T-cell (primary cell): Measurements from ENCODE around the gene TRIM14. TPM values are rescaled to one million over a fixed set of nuclear protein-coding genes. Genes with fewer than 3 reads are reported as not detected.
A peak's percentile ranks its signal among the peaks of the same experiment; 100 is the strongest.

Experiments used
- ATAC-seq, 4 experiments: fragments of 200-7000 bp in 3 of 4; fragments of 150-1000 bp in 1 of 4; cut with Tn5 transposase; replicated peaks in 1 of 4; 1 replicate in 3 of 4; 2 replicates in 1 of 4; pipeline ENCODE4 v1.10.0; 2021; ENCODE audit warnings: moderate library complexity in 3 of 4, mild to moderate bottlenecking in 2 of 4, moderate number of reproducible peaks in 1 of 4
- CTCF ChIA-PET, 2 donors: fragments of 300-600 bp; sonication (Branson Sonifier 250); formaldehyde crosslinking; loops; one replicate each; lab custom pipeline; 2022; ENCODE audit warnings: antibody characterized with exemption in 2 of 2; lab: Charles Lee
- POLR2A ChIA-PET, 2 donors: fragments of 300-600 bp; sonication (Branson Sonifier 250); formaldehyde crosslinking; loops; one replicate each; lab custom pipeline; 2022; ENCODE audit warnings: antibody characterized with exemption in 2 of 2; lab: Charles Lee
- DNase-seq, 35 experiments: peaks; one replicate each; pipeline versions ENCODE4 v3.0.0 to v3.0.0-alpha.2; 2013 to 2023
- H3K27ac ChIP-seq: one replicate; pipeline ENCODE4 v1.5.1; 2013; ENCODE audit warnings: low read length
- H3K27me3 ChIP-seq, 2 experiments: replicated peaks in 1 of 2; 1 replicate in 1 of 2; 2 replicates in 1 of 2; pipeline versions ENCODE4 v1.6.1 to v1.7.0; 2013; ENCODE audit warnings: low read length in 1 of 2, mixed read lengths in 1 of 2; ENCODE audit not compliant: control insufficient read depth in 2 of 2, insufficient read depth in 2 of 2; ENCODE audit errors: extremely low read depth in 1 of 2
- H3K36me3 ChIP-seq, 2 donors: 1 replicate in 1 of 2; 2 replicates in 1 of 2; pipeline versions ENCODE4 v1.6.1 to v1.7.0; 2013; ENCODE audit warnings: low read length in 1 of 2; ENCODE audit not compliant: control insufficient read depth in 2 of 2, insufficient read depth in 1 of 2; ENCODE audit errors: extremely low read depth in 1 of 2
- H3K4me1 ChIP-seq, 2 experiments: 1 replicate in 1 of 2; 2 replicates in 1 of 2; pipeline versions ENCODE4 v1.6.1 to v1.7.0; 2013; ENCODE audit warnings: low read length in 2 of 2, mixed read lengths in 1 of 2; ENCODE audit not compliant: insufficient read depth in 2 of 2, control insufficient read depth in 1 of 2; ENCODE audit errors: extremely low read depth in 1 of 2
- H3K4me3 ChIP-seq, 2 donors: 1 replicate in 1 of 2; 2 replicates in 1 of 2; pipeline versions ENCODE4 v1.5.1 to v1.7.0; 2013; ENCODE audit warnings: mild to moderate bottlenecking in 2 of 2, low read length in 1 of 2, moderate library complexity in 1 of 2; ENCODE audit not compliant: control insufficient read depth in 1 of 2; ENCODE audit errors: extremely low read depth in 1 of 2
- H3K9me3 ChIP-seq: 2 replicates; pipeline ENCODE4 v1.7.0; 2013
- H3K27ac Mint-ChIP-seq, 2 donors: one replicate each; pipeline ENCODE4 v1.8.0; 2020 to 2021; ENCODE audit warnings: mild to moderate bottlenecking in 2 of 2, mixed read lengths in 2 of 2
- H3K27me3 Mint-ChIP-seq, 2 donors: one replicate each; pipeline ENCODE4 v1.8.0; 2021 to 2022; ENCODE audit warnings: mixed read lengths in 2 of 2
- H3K36me3 Mint-ChIP-seq: one replicate; pipeline ENCODE4 v1.8.0; 2021; ENCODE audit warnings: mixed read lengths
- H3K4me1 Mint-ChIP-seq, 3 donors: one replicate each; pipeline ENCODE4 v1.8.0; 2020 to 2022; ENCODE audit warnings: mixed read lengths in 3 of 3, mild to moderate bottlenecking in 1 of 3
- H3K4me3 Mint-ChIP-seq, 3 donors: one replicate each; pipeline ENCODE4 v1.8.0; 2020 to 2022; ENCODE audit warnings: mild to moderate bottlenecking in 3 of 3, mixed read lengths in 3 of 3, moderate library complexity in 3 of 3
- H3K9me3 Mint-ChIP-seq, 3 donors: one replicate each; pipeline ENCODE4 v1.8.0; 2020 to 2022; ENCODE audit warnings: mixed read lengths in 3 of 3
- WGBS: methylation state at CpG from one replicate; pipeline ENCODE4 v1.1.5; 2013; ENCODE audit warnings: missing lambda C conversion rate; ENCODE audit not compliant: insufficient coverage; 5-methylcytosine and 5-hydroxymethylcytosine counted together
- total RNA-seq, 35 experiments: library from RNA in 6 of 35; stranded (reverse) in 6 of 35; fragments of 120-200 nt in 1 of 35; gene quantifications; one replicate each; pipeline versions ENCODE4 v1.2.1 to v1.2.4 and lab custom pipeline; 2013 to 2026

TRIM14 gene
- total RNA-seq, 5 donors from 2014 or later (not counting 1 experiment from before 2014, with no cell fraction given) = 75.7 to 98.9 (median 85.3) TPM

DNA sequence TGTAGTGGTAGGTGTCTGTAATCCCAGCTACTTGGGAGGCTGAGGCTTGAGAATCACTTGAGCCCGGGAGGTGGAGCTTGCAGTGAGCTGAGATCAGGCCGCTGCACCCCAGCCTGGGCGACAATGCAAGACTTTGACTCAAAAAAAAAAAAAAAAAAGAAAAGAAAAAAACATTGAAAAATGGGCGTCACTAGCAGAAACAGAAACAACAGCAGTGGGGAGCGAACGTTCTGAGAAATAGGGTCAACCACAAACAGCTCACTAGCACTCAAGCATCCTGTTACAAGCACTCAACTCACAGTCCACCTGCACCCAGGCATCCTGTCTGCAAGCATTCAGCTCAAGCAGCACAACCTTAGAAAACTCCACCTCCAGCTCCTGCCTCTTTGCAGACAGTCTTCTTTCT lies 17.2 kb downstream of the TRIM14 start:
- Histone ChIP-seq H3K9me3 (no peaks in the 10 kb centered on the region), H3K4me3 (peak overlapping the region in 1 of 2 donors; percentile 13), H3K36me3 (peaks cover 8 to 37% of the 10 kb centered on the region in 2 donors), H3K4me1 (peaks cover 67 to 92% of the 10 kb centered on the region in 2 experiments), H3K27me3 (no peaks in the 10 kb centered on the region), H3K27ac (peak overlapping the region; percentile 77)
- WGBS = 0% methylated on average over 3 of the region's 6 CpGs
- Mint-ChIP-seq H3K27me3 (no peaks in the 10 kb centered on the region), H3K27ac (peak overlapping the region; percentile 95 to 99), H3K4me1 (peaks cover 86 to 95% (median 86%) of the 10 kb centered on the region in 3 donors), H3K9me3 (no peaks in the 10 kb centered on the region), H3K36me3 (peaks cover 45% of the 10 kb centered on the region), H3K4me3 (peak overlapping the region; percentile 65 to 74 (median 69))
- peak; percentile 95 to 97 (median 96) for ATAC-seq
- POLR2A ChIA-PET = interaction anchor here (0.6 to 1.6 kb wide), 16 partner anchors 9 to 234 kb away, joined by 3 to 9 read pairs (median 5); partner anchors contain the start of genes NANS (in 1 of the 2) and TBC1D2 (in 1 of the 2)
- CTCF ChIA-PET = interaction anchor here (0.5 to 3.7 kb wide), 22 partner anchors 9 to 851 kb away, joined by 3 to 28 read pairs (median 5); partner anchors contain the start of genes TRIM14 (in 2 of the 2) and CORO2A (in 1 of the 2)
- DNase-seq = peak; percentile 49 to 95 (median 83)

DNA sequence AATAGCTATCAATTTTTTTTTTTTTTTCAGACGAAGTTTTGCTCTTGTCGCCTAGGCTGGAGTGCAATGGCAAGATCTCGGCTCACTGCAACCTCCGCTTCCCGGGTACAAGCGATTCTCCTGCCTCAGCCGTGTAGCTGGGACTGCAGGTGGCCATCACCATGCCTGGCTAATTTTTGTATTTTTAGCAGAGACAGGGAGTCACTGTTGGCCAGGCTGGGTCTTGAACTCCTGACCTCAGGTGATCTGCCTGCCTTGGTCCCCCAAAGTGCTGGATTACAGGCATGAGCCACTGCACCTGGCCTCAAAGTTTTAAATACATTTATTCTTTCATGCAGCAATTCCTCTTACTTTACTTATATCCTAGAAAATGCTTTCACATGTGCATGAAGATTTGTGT lies 17.6 kb downstream of the TRIM14 start:
- Histone ChIP-seq H3K4me3 (no peak overlapping the region), H3K27me3 (no peaks in the 10 kb centered on the region), H3K4me1 (peaks cover 66 to 94% of the 10 kb centered on the region in 2 experiments), H3K9me3 (no peaks in the 10 kb centered on the region), H3K27ac (peak overlapping the region; percentile 77), H3K36me3 (peaks cover 8 to 41% of the 10 kb centered on the region in 2 donors)
- WGBS = 57% methylated on average over 7 of the region's 7 CpGs
- DNase-seq = no peak
- ChIA-PET CTCF (interaction anchor here (0.5 to 3.7 kb wide), 17 partner anchors 10 to 469 kb away, joined by 3 to 28 read pairs (median 5); partner anchors contain the start of genes TRIM14 (in 2 of the 2) and CORO2A (in 1 of the 2)), POLR2A (interaction anchor here (0.6 to 1.6 kb wide), 12 partner anchors 13 to 234 kb away, joined by 3 to 9 read pairs (median 5); partner anchors contain the start of gene NANS (in 1 of the 2))
- Mint-ChIP-seq H3K4me1 (peaks cover 86 to 95% (median 86%) of the 10 kb centered on the region in 3 donors), H3K36me3 (peaks cover 47% of the 10 kb centered on the region), H3K4me3 (peak overlapping the region in 2 of 3 donors; percentile 2 to 74), H3K27ac (peak overlapping the region; percentile 95 to 99), H3K27me3 (no peaks in the 10 kb centered on the region), H3K9me3 (no peaks in the 10 kb centered on the region)
- ATAC-seq = no peak

- Mint-ChIP-seq H3K4me3 (peak overlapping the region in 2 of 3 donors; percentile 49 to 70), H3K9me3 (no peaks in the 10 kb centered on the region), H3K27ac (peak overlapping the region; percentile 95 to 99), H3K4me1 (peaks cover 83 to 95% (median 85%) of the 10 kb centered on the region in 3 donors), H3K27me3 (no peaks in the 10 kb centered on the region), H3K36me3 (peaks cover 46% of the 10 kb centered on the region)
- Histone ChIP-seq H3K27me3 (no peaks in the 10 kb centered on the region), H3K4me3 (no peak overlapping the region), H3K36me3 (peaks cover 6 to 43% of the 10 kb centered on the region in 2 donors), H3K9me3 (no peaks in the 10 kb centered on the region), H3K4me1 (peaks cover 59 to 94% of the 10 kb centered on the region in 2 experiments), H3K27ac (peak overlapping the region; percentile 77)
- DNase-seq (no peak), ATAC-seq (no peak)
- CTCF ChIA-PET = interaction anchor here in 1 of 2 donors (0.5 to 3.7 kb wide), 3 partner anchors 18 to 439 kb away, joined by 3 to 28 read pairs (median 3); partner anchors contain the start of gene TRIM14
- POLR2A ChIA-PET = interaction anchor here (0.6 to 1.6 kb wide), 3 partner anchors 16 to 77 kb away, joined by 3 to 18 read pairs (median 5); no protein-coding TSS in a partner anchor
Measured at GRCh38 chr9:98100456-98100855, 18.6 kb downstream of the TRIM14 start.

DNA sequence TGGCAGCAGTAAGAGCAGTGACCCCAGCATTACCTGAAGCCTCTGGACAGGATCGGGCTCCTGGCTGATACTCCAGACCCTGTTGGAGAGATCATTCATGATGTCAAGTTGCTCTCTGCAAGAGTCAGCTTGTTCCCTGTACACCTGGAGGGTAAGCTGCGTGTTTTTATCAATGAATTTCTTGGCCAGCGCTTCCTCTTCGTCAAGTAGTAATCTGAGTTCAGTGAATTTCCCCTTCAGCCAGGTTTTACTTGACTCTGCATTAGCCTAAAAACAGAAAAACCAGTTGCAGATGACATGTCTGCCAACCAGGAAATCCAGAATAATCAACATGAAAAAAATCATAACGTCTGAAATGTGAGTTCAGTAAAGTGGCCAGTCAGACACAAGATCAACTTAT lies 19.1 kb downstream of the TRIM14 start:
- no peaks in the 10 kb centered on the region for H3K9me3 ChIP-seq
- ChIA-PET CTCF (interaction anchor here in 1 of 2 donors (0.6 to 3.7 kb wide), 2 partner anchors 19 to 439 kb away, joined by 3 to 28 read pairs; partner anchors contain the start of gene TRIM14), POLR2A (no interaction called here)
- Mint-ChIP-seq H3K27me3 (no peaks in the 10 kb centered on the region), H3K27ac (peak overlapping the region; percentile 95 to 99), H3K9me3 (no peaks in the 10 kb centered on the region), H3K4me3 (peak overlapping the region; percentile 21 to 70 (median 49)), H3K36me3 (peaks cover 49% of the 10 kb centered on the region), H3K4me1 (peaks cover 81 to 94% (median 82%) of the 10 kb centered on the region in 3 donors)
- ATAC-seq = no peak
- peaks cover 57 to 94% of the 10 kb centered on the region in 2 experiments for H3K4me1 ChIP-seq
- no peak overlapping the region for H3K4me3 ChIP-seq
- 19% methylated on average over 4 of the region's 5 CpGs for WGBS
- no peaks in the 10 kb centered on the region for H3K27me3 ChIP-seq
- DNase-seq = peak in 2 of 35 experiments; percentile 33 to 46
- H3K36me3 ChIP-seq = peaks cover 6 to 45% of the 10 kb centered on the region in 2 donors
- peak overlapping the region; percentile 77 for H3K27ac ChIP-seq

- ATAC-seq (no peak), DNase-seq (no peak)
- Histone ChIP-seq H3K4me1 (peaks cover 51 to 94% of the 10 kb centered on the region in 2 experiments), H3K27ac (peak overlapping the region; percentile 77), H3K4me3 (no peak overlapping the region), H3K36me3 (peaks cover 6 to 47% of the 10 kb centered on the region in 2 donors), H3K27me3 (no peaks in the 10 kb centered on the region), H3K9me3 (no peaks in the 10 kb centered on the region)
- no peaks in the 10 kb centered on the region for H3K9me3 Mint-ChIP-seq
- H3K27me3 Mint-ChIP-seq = no peaks in the 10 kb centered on the region
- WGBS = no CpG with 5 or more reads among the region's 2 CpGs
- peak overlapping the region; percentile 95 to 99 for H3K27ac Mint-ChIP-seq
- CTCF ChIA-PET = interaction anchor here in 1 of 2 donors (3.7 kb wide), 1 partner anchor 19 kb away, joined by 28 read pairs; the partner anchor contains the start of gene TRIM14
- peaks cover 79 to 93% (median 82%) of the 10 kb centered on the region in 3 donors for H3K4me1 Mint-ChIP-seq
- H3K4me3 Mint-ChIP-seq = peak overlapping the region in 2 of 3 donors; percentile 21 to 70
- POLR2A ChIA-PET = interaction anchor here in 1 of 2 donors (0.5 kb wide), 1 partner anchor 156 kb away, joined by 5 read pairs; the partner anchor contains the start of gene TBC1D2
- H3K36me3 Mint-ChIP-seq = peaks cover 49% of the 10 kb centered on the region
Measured at GRCh38 chr9:98099346-98099745, 19.7 kb downstream of the TRIM14 start.

DNA sequence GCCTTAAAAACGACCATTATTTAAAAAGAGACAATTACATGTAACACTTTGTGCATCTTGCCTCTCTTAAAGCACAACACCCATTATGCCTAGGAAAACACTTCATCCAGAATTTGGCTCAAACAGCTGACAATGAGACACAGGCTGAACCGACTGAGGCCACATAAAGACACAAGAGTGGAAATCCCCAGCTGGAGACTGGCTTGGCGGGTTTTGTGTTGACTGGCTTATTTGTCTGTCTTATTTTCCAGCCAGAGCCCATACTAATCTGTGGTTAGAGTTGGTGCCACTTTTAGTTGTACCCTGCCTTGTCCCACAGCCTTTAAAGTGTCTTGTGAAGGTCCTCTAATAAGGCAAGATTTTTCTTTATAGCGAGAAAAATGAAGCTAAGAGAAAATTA lies 21.2 kb downstream of the TRIM14 start:
- Mint-ChIP-seq H3K4me1 (peaks cover 78 to 92% (median 79%) of the 10 kb centered on the region in 3 donors), H3K27ac (peak overlapping the region; percentile 85 to 99), H3K4me3 (peak overlapping the region in 1 of 3 donors; percentile 54), H3K27me3 (no peaks in the 10 kb centered on the region), H3K9me3 (no peaks in the 10 kb centered on the region), H3K36me3 (peaks cover 56% of the 10 kb centered on the region)
- Histone ChIP-seq H3K27me3 (no peaks in the 10 kb centered on the region), H3K27ac (peak overlapping the region; percentile 59), H3K4me1 (peaks cover 39 to 95% of the 10 kb centered on the region in 2 experiments), H3K4me3 (no peak overlapping the region), H3K9me3 (no peaks in the 10 kb centered on the region), H3K36me3 (peaks cover 10 to 59% of the 10 kb centered on the region in 2 donors)
- DNase-seq = peak in 10 of 35 experiments; percentile 13 to 69 (median 26)
- CTCF ChIA-PET = interaction anchor here in 1 of 2 donors (0.6 to 1.1 kb wide), 3 partner anchors 20 to 195 kb away, joined by 3 to 5 read pairs (median 4); no protein-coding TSS in a partner anchor
- 27% methylated on average over 4 of the region's 4 CpGs for WGBS
- POLR2A ChIA-PET = interaction anchor here (0.6 to 0.9 kb wide), 4 partner anchors 10 to 395 kb away, joined by 3 to 4 read pairs (median 3); no protein-coding TSS in a partner anchor
- no peak for ATAC-seq
